NB4 (cell line): Measurements from ENCODE around the gene HIVEP2.

ENCODE experiments used
- CTCF ChIP-seq: IDR thresholded peaks from one replicate; pipeline ENCODE4 v1.5.1; 2012; ENCODE audit warnings: low read depth, low read length
- MAX ChIP-seq: IDR thresholded peaks from 2 replicates; pipeline ENCODE4 v1.6.1; 2011; ENCODE audit warnings: low read depth, low read length

GRCh38 chr6:142918339-142919042 lies 26.5 kb downstream of the HIVEP2 start:
- TF ChIP-seq MAX (no peak), CTCF (no peak)
